WTC11 (cell line): ENCODE data around the gene C4orf50. TPM values are rescaled to one million over a fixed set of nuclear protein-coding genes. Genes with fewer than 3 reads are reported as not detected.

Experiments used
- ATAC-seq: fragments of 200-7000 bp; cut with Tn5 transposase; 2 replicates; pipeline ENCODE4 v1.10.0; 2021; ENCODE audit warnings: mild to moderate bottlenecking, moderate library complexity
- CTCF ChIA-PET: fragments of 300-600 bp; sonication (Branson Sonifier 250); formaldehyde crosslinking; loops from one replicate; lab custom pipeline; 2021; ENCODE audit warnings: antibody characterized with exemption; lab: Charles Lee
- POLR2A ChIA-PET: fragments of 350-600 bp; sonication (Branson Sonifier 250); formaldehyde crosslinking; loops from one replicate; lab custom pipeline; 2021; ENCODE audit warnings: antibody characterized with exemption; lab: Charles Lee
- DNase-seq: peaks from one replicate; pipeline ENCODE4 v3.0.0; 2021; ENCODE audit warnings: low spot score
- H3K27ac Mint-ChIP-seq: 2 replicates; pipeline ENCODE4 v1.8.0; 2021; ENCODE audit warnings: mixed read lengths
- H3K27me3 Mint-ChIP-seq: 2 replicates; pipeline ENCODE4 v1.8.0; 2021; ENCODE audit warnings: low read depth, mild to moderate bottlenecking, moderate library complexity, mixed read lengths
- H3K36me3 Mint-ChIP-seq: 2 replicates; pipeline ENCODE4 v1.8.0; 2021; ENCODE audit warnings: mixed read lengths
- H3K4me1 Mint-ChIP-seq: 2 replicates; pipeline ENCODE4 v1.8.0; 2022; ENCODE audit warnings: mixed read lengths
- H3K4me3 Mint-ChIP-seq: 2 replicates; pipeline ENCODE4 v1.8.0; 2021; ENCODE audit warnings: mild to moderate bottlenecking, moderate library complexity, mixed read lengths
- H3K9me3 Mint-ChIP-seq: 2 replicates; pipeline ENCODE4 v1.8.0; 2021; ENCODE audit warnings: mixed read lengths
- ATF6 ChIP-seq: sonication (generic); formaldehyde crosslinking; IDR thresholded peaks from 2 replicates; pipeline ENCODE4 v1.8.1; 2023; ENCODE audit warnings: mild to moderate bottlenecking, missing genetic modification reagents
- CDX4 ChIP-seq: fragments of 250-450 bp; sonication (Bioruptor Pico); IDR thresholded peaks from 2 replicates; pipeline ENCODE4 v1.9.0; 2021; ENCODE audit warnings: moderate library complexity, mild to moderate bottlenecking, inconsistent platforms, borderline replicate concordance
- CTCF ChIP-seq: fragments of 200-600 bp; IDR thresholded peaks from 2 replicates; pipeline ENCODE4 v1.8.0; 2022; ENCODE audit warnings: antibody characterized with exemption
- ELF4 ChIP-seq: sonication (generic); formaldehyde crosslinking; IDR thresholded peaks from 2 replicates; pipeline ENCODE4 v1.8.1; 2022; ENCODE audit warnings: low read depth, mild to moderate bottlenecking, moderate library complexity, missing genetic modification reagents
- RELA ChIP-seq: sonication (generic); formaldehyde crosslinking; IDR thresholded peaks from 2 replicates; pipeline ENCODE4 v1.8.1; 2022; ENCODE audit warnings: missing genetic modification reagents, mild to moderate bottlenecking, borderline replicate concordance
- ZNF232 ChIP-seq: sonication (generic); formaldehyde crosslinking; IDR thresholded peaks from 2 replicates; pipeline ENCODE4 v1.8.0; 2022; ENCODE audit warnings: mild to moderate bottlenecking, missing genetic modification reagents
- ZNF263 ChIP-seq: sonication (generic); formaldehyde crosslinking; IDR thresholded peaks from 2 replicates; pipeline ENCODE4 v1.8.1; 2022; ENCODE audit warnings: low read depth, mild to moderate bottlenecking, moderate library complexity, missing genetic modification reagents
- total RNA-seq: library from RNA; stranded (reverse); gene quantifications from 3 replicates; pipeline ENCODE4 v1.2.3, GENCODE V29; 2021
- TF ChIP-seq, protein P1 (sequence below): fragments of 250-450 bp; sonication (Bioruptor Pico); IDR thresholded peaks from 2 replicates; pipeline ENCODE4 v1.9.0; 2021; ENCODE audit warnings: mild to moderate bottlenecking, borderline replicate concordance
- TF ChIP-seq, protein P2 (sequence below): sonication (generic); formaldehyde crosslinking; IDR thresholded peaks from 2 replicates; pipeline ENCODE4 v1.8.1; 2022; ENCODE audit warnings: mild to moderate bottlenecking, missing genetic modification reagents, moderate library complexity, borderline replicate concordance
- TF ChIP-seq, protein P3 (sequence below): sonication (generic); formaldehyde crosslinking; IDR thresholded peaks from 2 replicates; pipeline ENCODE4 v1.8.1; 2022; ENCODE audit warnings: missing genetic modification reagents, borderline replicate concordance
- TF ChIP-seq, protein P4 (sequence below): sonication (generic); formaldehyde crosslinking; IDR thresholded peaks from 2 replicates; pipeline ENCODE4 v1.8.1; 2023; ENCODE audit warnings: mild to moderate bottlenecking, missing genetic modification reagents
- TF ChIP-seq, protein P5 (sequence below): sonication (generic); formaldehyde crosslinking; IDR thresholded peaks from 2 replicates; pipeline ENCODE4 v1.8.1; 2022; ENCODE audit warnings: mild to moderate bottlenecking, moderate library complexity, missing genetic modification reagents

Gene C4orf50
- total RNA-seq, 1 experiment from 2014 or later, result 0.17 TPM

DNA sequence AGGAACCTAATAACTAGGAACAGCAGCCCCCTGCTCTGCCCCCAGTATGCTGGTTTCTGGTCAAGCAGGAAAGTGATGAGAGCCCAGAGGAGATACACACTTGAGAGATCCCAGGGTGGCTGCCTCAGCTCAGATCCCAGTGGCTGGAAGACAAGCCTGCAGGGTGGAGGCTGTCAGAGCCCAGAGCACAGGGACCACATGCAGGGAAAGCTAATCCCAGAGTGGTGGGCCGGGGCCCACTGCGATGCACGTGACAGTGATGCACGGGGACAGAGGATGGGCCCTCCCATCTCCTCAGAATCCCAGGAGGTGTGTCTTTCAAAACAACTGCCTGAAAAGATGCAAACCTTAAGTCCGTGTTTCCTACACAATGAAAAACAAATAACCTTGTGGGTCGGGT, 96.2 kb downstream of the C4orf50 start (continued):
- TF ChIP-seq, protein P1, sequence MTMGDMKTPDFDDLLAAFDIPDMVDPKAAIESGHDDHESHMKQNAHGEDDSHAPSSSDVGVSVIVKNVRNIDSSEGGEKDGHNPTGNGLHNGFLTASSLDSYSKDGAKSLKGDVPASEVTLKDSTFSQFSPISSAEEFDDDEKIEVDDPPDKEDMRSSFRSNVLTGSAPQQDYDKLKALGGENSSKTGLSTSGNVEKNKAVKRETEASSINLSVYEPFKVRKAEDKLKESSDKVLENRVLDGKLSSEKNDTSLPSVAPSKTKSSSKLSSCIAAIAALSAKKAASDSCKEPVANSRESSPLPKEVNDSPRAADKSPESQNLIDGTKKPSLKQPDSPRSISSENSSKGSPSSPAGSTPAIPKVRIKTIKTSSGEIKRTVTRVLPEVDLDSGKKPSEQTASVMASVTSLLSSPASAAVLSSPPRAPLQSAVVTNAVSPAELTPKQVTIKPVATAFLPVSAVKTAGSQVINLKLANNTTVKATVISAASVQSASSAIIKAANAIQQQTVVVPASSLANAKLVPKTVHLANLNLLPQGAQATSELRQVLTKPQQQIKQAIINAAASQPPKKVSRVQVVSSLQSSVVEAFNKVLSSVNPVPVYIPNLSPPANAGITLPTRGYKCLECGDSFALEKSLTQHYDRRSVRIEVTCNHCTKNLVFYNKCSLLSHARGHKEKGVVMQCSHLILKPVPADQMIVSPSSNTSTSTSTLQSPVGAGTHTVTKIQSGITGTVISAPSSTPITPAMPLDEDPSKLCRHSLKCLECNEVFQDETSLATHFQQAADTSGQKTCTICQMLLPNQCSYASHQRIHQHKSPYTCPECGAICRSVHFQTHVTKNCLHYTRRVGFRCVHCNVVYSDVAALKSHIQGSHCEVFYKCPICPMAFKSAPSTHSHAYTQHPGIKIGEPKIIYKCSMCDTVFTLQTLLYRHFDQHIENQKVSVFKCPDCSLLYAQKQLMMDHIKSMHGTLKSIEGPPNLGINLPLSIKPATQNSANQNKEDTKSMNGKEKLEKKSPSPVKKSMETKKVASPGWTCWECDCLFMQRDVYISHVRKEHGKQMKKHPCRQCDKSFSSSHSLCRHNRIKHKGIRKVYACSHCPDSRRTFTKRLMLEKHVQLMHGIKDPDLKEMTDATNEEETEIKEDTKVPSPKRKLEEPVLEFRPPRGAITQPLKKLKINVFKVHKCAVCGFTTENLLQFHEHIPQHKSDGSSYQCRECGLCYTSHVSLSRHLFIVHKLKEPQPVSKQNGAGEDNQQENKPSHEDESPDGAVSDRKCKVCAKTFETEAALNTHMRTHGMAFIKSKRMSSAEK (CRISPR knock-in tag), result no peak
- TF ChIP-seq, protein P2, sequence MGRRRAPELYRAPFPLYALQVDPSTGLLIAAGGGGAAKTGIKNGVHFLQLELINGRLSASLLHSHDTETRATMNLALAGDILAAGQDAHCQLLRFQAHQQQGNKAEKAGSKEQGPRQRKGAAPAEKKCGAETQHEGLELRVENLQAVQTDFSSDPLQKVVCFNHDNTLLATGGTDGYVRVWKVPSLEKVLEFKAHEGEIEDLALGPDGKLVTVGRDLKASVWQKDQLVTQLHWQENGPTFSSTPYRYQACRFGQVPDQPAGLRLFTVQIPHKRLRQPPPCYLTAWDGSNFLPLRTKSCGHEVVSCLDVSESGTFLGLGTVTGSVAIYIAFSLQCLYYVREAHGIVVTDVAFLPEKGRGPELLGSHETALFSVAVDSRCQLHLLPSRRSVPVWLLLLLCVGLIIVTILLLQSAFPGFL (CRISPR knock-in tag), result no peak
- no peak for TF ChIP-seq ELF4
- TF ChIP-seq, protein P3, sequence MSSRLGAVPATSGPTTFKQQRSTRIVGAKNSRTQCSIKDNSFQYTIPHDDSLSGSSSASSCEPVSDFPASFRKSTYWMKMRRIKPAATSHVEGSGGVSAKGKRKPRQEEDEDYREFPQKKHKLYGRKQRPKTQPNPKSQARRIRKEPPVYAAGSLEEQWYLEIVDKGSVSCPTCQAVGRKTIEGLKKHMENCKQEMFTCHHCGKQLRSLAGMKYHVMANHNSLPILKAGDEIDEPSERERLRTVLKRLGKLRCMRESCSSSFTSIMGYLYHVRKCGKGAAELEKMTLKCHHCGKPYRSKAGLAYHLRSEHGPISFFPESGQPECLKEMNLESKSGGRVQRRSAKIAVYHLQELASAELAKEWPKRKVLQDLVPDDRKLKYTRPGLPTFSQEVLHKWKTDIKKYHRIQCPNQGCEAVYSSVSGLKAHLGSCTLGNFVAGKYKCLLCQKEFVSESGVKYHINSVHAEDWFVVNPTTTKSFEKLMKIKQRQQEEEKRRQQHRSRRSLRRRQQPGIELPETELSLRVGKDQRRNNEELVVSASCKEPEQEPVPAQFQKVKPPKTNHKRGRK (CRISPR knock-in tag), result no peak

- Mint-ChIP-seq H3K4me3 (no peak overlapping the region), H3K9me3 (no peaks in the 10 kb centered on the region), H3K36me3 (no peaks in the 10 kb centered on the region), H3K27ac (no peak overlapping the region), H3K27me3 (peaks cover 12% of the 10 kb centered on the region), H3K4me1 (peaks cover 42% of the 10 kb centered on the region)
- ChIA-PET POLR2A (no interaction called here), CTCF (interaction anchor here (0.6 to 1.7 kb wide), 5 partner anchors 11 to 330 kb away, joined by 3 to 4 read pairs (median 3); no protein-coding TSS in a partner anchor)
- ATAC-seq, result no peak
- no peak for TF ChIP-seq ZNF232 (CRISPR knock-in tag)
- no peak for TF ChIP-seq ELF4
- TF ChIP-seq, protein P1 (CRISPR knock-in tag), result no peak
- TF ChIP-seq, protein P4, sequence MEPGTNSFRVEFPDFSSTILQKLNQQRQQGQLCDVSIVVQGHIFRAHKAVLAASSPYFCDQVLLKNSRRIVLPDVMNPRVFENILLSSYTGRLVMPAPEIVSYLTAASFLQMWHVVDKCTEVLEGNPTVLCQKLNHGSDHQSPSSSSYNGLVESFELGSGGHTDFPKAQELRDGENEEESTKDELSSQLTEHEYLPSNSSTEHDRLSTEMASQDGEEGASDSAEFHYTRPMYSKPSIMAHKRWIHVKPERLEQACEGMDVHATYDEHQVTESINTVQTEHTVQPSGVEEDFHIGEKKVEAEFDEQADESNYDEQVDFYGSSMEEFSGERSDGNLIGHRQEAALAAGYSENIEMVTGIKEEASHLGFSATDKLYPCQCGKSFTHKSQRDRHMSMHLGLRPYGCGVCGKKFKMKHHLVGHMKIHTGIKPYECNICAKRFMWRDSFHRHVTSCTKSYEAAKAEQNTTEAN (CRISPR knock-in tag), result no peak
- TF ChIP-seq CDX4, result no peak
- TF ChIP-seq ATF6 (CRISPR knock-in tag), result no peak
- no peak for TF ChIP-seq CTCF
- no peak for TF ChIP-seq ZNF263
- TF ChIP-seq, protein P5, sequence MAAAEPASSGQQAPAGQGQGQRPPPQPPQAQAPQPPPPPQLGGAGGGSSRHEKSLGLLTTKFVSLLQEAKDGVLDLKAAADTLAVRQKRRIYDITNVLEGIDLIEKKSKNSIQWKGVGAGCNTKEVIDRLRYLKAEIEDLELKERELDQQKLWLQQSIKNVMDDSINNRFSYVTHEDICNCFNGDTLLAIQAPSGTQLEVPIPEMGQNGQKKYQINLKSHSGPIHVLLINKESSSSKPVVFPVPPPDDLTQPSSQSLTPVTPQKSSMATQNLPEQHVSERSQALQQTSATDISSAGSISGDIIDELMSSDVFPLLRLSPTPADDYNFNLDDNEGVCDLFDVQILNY, result no peak
- TF ChIP-seq RELA, result no peak
- DNase-seq, result no peak
Observed at GRCh38 chr4:5921101-5921980, 96.9 kb downstream of the C4orf50 start.
